SK-N-MC (cell line): ENCODE data around the gene PACSIN2.

Source experiments
- EZH2 ChIP-seq: fragments of 200-600 bp; sonication (generic); IDR thresholded peaks from one replicate; pipeline ENCODE4 v1.6.1; 2017; ENCODE audit warnings: antibody characterized with exemption
- FOXP2 ChIP-seq: optimal IDR thresholded peaks from 2 replicates; pipeline ENCODE3; 2011; ENCODE audit warnings: mild to moderate bottlenecking, moderate library complexity; ENCODE audit not compliant: insufficient read depth; ENCODE audit errors: extremely low read length, control extremely low read depth
- POLR2AphosphoS5 ChIP-seq: IDR thresholded peaks from 2 replicates; pipeline ENCODE4 v1.6.1; 2012; ENCODE audit warnings: mild to moderate bottlenecking, low read depth, low read length, borderline replicate concordance

GRCh38 chr22:42955848-42956247 lies 59.1 kb downstream of the PACSIN2 start:
- TF ChIP-seq POLR2AphosphoS5 (no peak), FOXP2 (no peak), EZH2 (no peak)
